CD4-positive, alpha-beta T cell treated with Interleukin-21 for 1 hour (primary cell): ENCODE data around the gene ZNF689.
"Not testable (repeated sequence)": the region's sequence is repeated elsewhere in the genome, so short reads cannot be mapped to it uniquely, and the experiment has no call there.

Experiments used
- DNase-seq: peaks from one replicate; pipeline ENCODE4 v3.0.0-alpha.2; 2020

ZNF689 gene

DNA sequence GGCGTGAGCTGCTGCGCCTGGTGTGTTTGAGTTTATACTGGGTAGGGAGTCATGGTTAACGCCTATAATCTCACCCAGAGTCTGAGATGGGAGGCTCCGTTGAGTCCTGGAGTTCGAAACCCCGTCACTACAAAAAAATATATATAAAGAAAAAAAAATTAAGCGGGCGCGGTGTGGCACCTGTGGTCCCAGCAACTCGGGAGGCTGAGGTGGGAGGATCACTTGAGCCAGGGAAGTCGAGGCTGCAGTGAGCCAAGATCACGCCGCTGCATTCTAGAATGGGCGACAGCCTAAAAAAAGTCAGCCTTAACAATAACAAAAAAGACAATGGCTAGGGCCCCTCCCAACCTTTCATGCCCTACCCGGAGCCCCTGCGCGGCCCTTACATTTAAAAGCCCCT lies 23.3 kb upstream of the ZNF689 start:
- DNase-seq = no peak

DNA sequence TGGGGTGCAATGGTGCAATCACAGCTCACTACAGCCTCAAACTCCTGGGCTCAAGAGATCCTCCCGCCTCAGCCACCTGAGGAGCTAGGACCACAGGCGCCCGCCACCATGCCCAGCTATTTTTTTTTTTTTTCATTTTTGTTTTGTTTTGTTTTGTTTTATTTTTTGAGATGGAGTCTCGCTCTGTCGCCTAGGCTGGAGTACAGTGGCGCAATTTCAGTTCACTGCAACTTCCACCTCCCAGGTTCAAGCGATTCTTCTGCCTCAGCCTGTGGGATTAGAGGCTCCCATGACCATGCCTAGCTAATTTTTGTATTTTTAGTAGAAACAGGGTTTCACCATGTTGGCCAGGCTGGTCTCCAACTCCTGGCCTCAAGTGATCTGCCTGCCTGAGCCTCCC lies 22.3 kb upstream of the ZNF689 start:
- DNase-seq = not testable (repeated sequence)

DNA sequence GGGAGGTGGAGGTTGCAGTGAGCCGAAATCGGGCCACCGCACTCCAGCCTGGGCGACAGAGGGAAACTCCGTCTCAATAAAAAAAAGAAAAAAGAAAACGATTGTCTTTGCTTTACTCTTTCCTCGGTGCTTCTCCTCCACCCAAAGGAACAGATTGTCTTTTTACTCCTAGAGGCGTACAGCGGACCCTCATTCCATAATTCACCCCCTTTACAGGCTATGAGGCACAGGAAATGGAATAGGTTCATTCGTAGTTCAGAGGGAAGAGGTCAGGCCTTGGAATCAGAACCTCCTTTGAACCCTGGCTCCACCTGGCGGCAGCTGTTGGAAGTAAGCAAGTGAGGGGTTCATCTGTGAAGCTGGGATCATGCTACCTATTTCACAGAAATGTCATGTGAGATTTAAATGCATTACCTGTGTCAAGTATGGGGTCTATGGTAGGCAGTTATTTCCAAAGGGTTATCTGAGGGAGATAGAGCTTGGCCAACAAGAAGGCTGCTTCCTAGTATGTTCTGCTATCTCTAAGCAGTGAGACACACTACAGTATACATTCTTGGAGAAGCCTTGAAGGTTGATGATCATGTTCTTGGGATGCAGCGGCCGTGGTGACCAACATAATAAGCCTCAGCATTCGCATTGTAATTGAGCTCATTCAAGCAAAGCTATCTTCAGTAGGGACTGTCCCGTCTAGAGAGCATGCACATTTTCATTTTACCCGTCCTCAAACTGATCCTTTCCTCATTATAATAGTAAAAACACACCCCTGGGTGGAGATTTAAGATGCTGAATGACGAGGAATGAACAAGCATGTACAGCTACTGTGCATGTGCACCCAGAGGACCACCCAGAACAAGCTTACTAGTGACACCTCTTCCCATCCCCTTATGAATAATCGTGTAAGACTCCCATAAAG lies 18.7 kb upstream of the ZNF689 start:
- DNase-seq = peak; percentile 86

DNA sequence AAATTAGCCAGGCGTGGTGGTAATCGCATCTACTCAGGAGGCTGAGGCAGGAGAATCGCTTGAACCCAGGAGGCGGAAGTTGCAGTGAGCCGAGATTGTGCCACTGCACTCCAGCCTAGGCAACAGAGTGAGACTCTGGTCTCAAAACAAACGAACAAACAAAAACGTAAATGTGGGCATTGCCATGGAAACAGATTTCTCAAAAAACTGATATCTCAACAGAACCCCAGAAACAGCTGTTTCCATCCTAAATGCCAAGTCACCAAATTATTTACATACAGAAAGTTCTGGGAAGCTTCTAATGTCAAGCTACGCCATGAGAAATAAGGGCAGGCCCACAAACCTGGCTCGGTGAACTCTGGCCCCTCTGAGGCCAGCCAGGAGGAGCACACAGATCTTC lies 16.0 kb upstream of the ZNF689 start:
- DNase-seq = no peak

DNA sequence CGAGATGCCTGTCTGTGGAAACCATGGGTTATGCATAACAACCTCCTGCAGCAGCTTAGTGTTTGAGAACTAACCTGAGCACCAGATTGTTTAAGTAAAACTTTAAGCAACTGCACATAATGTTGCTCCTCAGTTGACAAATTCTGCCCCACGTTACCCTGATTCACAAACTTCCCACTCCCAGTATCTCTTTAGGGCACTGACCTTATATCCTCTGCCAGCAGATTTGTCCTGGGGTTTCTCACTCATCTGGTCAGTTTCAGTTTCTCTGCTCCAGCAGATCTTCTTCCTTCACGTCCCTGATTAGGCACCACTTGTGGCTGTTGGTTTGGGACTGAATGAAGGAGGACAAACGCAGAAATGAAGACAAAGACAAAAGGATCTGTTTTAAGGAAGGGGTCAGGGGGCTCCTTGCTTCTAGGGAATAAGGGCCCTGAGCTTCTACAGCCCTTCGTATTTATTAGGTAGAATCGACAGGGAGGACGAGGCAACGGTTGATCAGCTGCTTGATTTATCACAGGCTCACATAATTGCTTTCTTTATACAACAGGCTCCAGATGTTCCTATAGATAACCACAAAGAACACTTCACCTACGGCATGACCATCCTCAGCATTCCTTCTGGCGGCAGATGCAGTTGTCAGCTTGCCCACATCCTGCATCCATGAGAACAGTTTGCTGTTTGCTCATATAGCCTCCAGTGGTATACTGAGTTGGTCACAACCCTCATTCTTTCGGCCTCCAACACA lies 13.5 kb upstream of the ZNF689 start:
- no peak for DNase-seq

- DNase-seq = no peak
Measured at GRCh38 chr16:30622455-30623032, 12.4 kb upstream of the ZNF689 start.

DNA sequence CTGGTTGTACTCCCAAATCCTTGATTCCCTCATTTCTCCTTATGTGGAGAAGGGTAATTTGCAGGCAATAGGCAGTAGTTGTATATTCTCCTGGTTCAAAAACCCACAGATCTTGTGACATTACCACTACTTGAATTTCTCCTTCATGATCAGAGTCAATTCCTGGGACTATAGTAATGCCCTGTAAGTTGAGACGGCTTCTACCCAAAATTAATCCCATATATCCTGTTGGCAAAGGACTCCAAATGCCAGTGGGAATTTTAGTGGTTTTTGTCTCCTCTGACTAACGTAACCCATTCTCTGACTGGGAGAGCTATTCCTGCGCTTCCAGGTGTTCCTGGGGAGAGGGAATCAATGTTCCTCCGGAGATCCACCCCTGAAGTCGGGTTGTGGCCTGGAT lies 11.6 kb upstream of the ZNF689 start:
- DNase-seq = no peak

DNA sequence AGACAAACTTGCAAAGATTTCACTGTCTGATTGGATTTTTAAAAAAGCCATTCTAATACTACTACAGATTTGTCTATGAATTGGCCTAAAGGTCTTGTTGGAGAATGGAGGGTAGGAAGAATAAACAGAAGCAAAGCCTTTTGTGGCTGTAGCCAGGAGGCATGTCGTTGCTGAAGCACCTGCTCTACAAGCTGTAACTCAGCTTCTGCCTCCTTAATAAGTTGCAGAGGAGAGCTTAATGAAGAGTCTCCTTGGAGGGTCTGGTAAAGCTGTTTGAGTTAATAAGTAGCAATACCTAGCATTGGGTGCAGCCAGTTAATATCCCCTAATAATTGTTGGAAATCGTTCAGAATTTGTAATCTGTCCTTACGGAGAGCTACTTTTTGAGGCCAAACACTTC lies 10.0 kb upstream of the ZNF689 start:
- no peak for DNase-seq

GRCh38 chr16:30619638-30620037 lies 9.4 kb upstream of the ZNF689 start:
- DNase-seq = no peak

DNA sequence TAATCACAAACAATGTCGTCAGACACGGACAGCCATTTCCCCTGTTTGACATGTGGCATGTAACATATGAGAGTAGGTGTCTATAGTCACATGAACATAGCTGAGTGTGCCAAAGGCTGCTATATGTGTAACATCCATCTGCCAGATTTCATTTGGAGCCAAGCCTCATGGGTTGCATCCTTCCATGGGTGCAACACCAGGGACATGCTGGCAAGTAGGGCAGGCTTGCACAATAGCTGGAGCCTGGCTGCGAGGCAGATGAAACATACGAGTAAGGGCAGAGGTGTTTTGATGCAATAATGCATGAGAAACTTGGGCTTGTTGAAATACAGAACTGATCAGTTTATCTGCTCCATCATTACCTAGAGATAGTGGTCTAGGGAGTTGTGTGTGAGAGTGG lies 9.0 kb upstream of the ZNF689 start:
- DNase-seq = no peak

DNA sequence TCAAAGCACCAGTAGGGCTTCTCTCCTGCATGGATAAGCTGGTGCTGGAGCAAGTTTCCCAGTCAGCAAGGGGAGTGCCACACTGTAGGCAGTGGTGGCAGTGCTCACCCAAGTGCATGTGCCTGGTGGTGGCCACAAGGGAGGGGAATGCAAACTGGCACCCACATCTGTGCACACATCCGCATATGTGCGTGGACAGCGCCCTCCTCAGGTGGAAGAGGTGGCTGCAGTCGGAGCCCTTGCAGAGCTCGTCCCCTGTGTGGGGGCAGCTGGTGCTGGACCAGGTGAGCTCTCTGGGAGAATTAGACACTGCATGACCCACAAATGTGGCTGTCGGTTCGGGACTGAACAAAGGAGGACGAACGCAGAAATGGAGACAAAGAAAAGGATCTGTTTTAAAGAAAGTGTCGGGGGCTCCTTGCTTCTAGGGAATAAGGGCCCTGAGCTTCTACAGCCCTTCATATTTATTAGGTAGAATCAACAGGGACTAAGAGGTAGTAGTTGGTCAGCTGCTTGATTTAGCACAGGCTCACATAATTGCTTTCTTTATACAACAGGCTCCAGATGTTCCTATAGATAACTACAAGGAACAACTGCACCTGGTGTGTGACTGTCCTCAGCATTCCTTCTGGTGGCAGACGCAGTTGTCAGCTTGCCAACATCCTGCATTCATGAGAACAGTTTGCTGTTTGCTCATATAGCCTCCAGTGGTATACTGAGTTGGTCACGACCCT lies 5.3 kb upstream of the ZNF689 start:
- DNase-seq = peak; percentile 75

DNA sequence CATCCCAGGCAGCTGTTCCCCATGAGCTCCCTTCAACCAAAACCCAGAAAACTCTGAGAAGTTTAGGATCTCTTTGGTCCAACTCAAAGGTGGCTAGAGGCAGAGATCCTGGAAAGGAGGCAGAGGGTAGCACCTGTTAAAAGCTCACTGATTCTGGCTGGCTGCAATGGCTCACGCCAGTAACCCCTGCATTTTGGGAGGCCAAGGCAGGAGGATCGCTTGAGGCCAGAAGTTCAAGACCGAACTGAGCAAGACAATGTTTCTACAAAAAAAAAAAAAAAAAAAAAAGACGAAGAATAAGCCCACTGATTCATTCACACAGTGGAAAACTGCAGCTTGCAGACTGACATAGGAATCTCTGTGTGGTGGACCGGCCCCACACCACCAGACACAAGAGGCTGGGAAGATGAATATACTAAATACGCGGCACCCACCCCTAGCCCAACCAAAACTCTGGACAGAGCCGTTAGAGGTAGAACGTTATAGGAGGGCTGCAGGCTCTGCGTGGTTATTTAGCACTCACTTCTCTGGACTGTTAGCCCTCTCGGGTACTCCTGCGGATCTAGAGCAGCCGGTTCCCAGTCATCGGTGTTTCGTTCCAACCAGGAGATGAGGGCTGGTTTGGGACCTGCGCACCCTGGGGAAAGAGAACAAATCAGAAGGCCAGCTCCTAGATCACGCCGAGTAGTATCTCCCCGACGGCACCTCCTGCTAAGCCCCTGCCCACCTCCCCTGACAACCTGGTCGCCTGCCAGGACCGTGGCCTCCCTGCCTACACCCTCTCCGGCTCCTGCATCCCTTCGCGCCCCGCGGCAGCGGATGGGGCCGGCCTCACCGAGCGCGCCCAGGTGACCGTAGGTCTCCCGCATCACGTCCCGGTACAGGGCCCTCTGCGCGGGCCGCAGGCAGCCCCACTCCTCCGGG lies 925 bp downstream of the ZNF689 start:
- peak; percentile 46 for DNase-seq

DNA sequence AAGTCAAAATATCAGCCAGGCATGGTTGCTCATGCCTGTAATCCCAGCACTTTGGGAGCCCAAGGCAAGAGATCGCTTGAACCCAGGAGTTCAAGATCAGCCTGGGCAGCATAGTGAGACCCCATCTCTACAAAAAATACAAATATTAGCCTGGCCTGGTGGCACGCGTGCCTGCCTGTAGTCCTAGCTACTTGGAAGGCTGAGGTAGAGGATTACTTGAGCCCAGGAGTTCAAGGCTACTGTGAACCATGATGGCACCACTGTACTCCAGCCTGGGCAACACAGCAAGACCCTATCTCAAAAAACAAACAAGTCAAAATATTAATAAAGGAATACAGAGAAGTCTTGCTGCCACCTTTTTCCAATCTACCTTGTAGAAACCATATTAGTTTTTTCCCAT lies 4.2 kb downstream of the ZNF689 start:
- DNase-seq = no peak

GRCh38 chr16:30605158-30605557 lies 5.0 kb downstream of the ZNF689 start:
- no peak for DNase-seq

- no peak for DNase-seq
Measured at GRCh38 chr16:30604316-30604947, 5.8 kb downstream of the ZNF689 start.

GRCh38 chr16:30603945-30604315 lies 6.3 kb downstream of the ZNF689 start:
- DNase-seq = no peak

DNA sequence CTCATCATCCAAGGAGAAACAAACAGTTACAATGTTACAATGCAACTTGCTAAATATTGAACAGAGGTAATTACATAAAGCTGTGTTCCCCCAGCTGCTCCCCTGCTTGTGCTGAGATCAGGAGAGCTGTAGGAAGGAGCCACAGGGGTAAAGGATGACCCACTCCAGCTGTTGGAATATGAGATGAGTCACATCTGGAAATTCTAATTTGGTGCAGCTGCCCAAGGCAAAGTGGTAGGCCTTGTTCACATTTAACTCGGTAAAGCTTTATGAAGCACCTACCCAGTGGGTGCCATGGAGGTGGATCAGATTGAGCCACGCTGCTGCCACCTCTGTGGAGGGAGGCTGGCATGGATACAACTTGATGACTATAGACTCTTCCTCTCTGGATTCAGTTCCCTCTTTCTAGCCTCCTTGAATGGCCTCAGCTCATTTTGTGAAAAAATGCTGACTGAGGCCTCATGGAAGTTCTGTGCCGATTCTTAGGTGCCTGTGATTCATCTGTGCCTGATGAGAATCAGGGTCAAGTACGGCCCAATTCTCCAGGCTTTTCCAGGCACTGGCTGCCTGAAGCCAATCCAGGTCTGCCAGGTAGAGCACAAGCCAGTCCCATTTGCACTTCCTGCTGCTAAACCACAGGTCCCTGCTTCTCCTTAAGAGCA lies 7.4 kb downstream of the ZNF689 start:
- DNase-seq = no peak

DNA sequence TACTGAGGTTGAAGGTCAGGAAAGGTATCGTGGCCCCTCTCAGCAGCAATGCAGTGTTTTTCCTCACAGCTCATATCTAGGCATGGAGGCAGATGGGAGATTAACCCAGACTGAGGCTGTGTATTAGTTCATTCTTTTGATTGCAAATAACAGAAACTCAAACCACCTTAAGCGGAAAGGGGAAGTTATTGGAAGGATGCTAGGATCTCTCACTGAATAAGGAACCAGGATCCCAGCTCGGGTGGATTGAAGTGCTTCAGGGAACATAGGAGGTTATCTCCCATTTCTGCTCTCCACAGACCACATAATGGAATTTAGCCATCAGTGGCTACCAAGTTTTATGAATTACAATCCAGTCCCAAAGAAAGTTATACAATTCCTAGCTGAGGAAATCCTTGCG lies 8.2 kb downstream of the ZNF689 start:
- DNase-seq = no peak

DNA sequence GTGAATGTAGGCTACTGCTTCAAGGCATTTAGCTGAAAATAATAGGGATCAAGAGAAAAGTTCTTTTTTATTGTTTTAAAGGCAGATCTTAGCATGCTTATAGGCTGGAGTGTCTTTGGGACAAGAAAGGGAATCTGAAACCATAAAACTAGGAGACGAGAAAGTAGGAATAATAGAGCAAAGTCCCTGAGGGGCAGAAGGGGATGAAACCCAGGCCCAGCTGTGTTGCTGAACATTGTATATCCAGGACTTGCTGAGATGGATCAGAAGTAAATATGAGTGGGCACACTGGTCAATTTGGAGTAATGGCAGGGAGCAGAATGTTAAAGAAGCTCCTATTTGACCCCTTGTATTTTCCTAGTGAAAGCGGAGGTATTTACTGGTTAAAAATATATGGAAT lies 9.3 kb downstream of the ZNF689 start:
- no peak for DNase-seq

DNA sequence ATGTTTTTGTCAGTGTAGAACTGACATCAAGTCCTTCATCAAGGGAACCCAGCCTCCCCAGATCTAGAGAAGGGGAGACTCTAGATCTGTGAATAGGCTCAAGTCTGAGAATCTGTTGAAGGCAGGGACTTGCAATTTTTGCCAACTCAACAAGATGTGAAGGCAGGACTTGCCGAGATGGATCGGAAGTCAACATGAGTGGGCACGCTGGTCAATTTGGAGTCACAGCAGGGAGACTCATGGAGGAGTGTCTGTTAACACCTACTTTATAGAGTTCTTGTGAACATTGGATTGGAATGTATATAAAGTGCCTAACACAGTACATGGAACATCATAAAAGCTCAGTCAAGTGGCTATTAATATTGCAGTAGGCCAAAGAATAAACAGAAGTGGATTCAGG lies 10.0 kb downstream of the ZNF689 start:
- DNase-seq = no peak

- DNase-seq = no peak
Measured at GRCh38 chr16:30592871-30593270, 17.3 kb downstream of the ZNF689 start.
